ENCODE results near the gene FAM83C.
"Not testable (repeated sequence)": the region's sequence is repeated elsewhere in the genome, so short reads cannot be mapped to it uniquely, and the experiment has no call there.

Gene FAM83C

GRCh38 chr20:35269055-35269781 lies 23.0 kb downstream of the FAM83C start:
- no peak for DNase-seq (ENCODE audit: extremely low read depth in 1 of 2, low read depth in 1 of 2)

- no peak for DNase-seq (ENCODE audit: extremely low read depth in 1 of 2, low read depth in 1 of 2)
Observed at GRCh38 chr20:35267092-35267491, 25.1 kb downstream of the FAM83C start.

GRCh38 chr20:35264755-35265154 lies 27.5 kb downstream of the FAM83C start:
- no peak for DNase-seq (ENCODE audit: extremely low read depth in 1 of 2, low read depth in 1 of 2)

- no peak for DNase-seq (ENCODE audit: extremely low read depth in 1 of 2, low read depth in 1 of 2)
Observed at GRCh38 chr20:35263532-35264341, 28.5 kb downstream of the FAM83C start.

GRCh38 chr20:35262731-35263531 lies 29.3 kb downstream of the FAM83C start:
- not testable (repeated sequence) for DNase-seq (ENCODE audit: extremely low read depth in 1 of 2, low read depth in 1 of 2)

- not testable (repeated sequence) for DNase-seq (ENCODE audit: extremely low read depth in 1 of 2, low read depth in 1 of 2)
Observed at GRCh38 chr20:35262321-35262720, 29.9 kb downstream of the FAM83C start.

- DNase-seq (ENCODE audit: extremely low read depth in 1 of 2, low read depth in 1 of 2): no peak
Observed at GRCh38 chr20:35260426-35260825, 31.8 kb downstream of the FAM83C start.

GRCh38 chr20:35257175-35257909 lies 34.9 kb downstream of the FAM83C start:
- no peak for DNase-seq (ENCODE audit: extremely low read depth in 1 of 2, low read depth in 1 of 2)

GRCh38 chr20:35254448-35254999 lies 37.7 kb downstream of the FAM83C start:
- DNase-seq (ENCODE audit: extremely low read depth in 1 of 2, low read depth in 1 of 2): no peak

- DNase-seq (ENCODE audit: extremely low read depth in 1 of 2, low read depth in 1 of 2): no peak
Observed at GRCh38 chr20:35253010-35253409, 39.2 kb downstream of the FAM83C start.

- DNase-seq (ENCODE audit: extremely low read depth in 1 of 2, low read depth in 1 of 2): not testable (repeated sequence)
Observed at GRCh38 chr20:35252598-35252997, 39.6 kb downstream of the FAM83C start.

GRCh38 chr20:35252037-35252461 lies 40.2 kb downstream of the FAM83C start:
- DNase-seq (ENCODE audit: extremely low read depth in 1 of 2, low read depth in 1 of 2): no peak

- DNase-seq (ENCODE audit: extremely low read depth in 1 of 2, low read depth in 1 of 2): no peak
Observed at GRCh38 chr20:35251613-35251940, 40.6 kb downstream of the FAM83C start.

GRCh38 chr20:35248641-35249475 lies 43.4 kb downstream of the FAM83C start:
- no peak for DNase-seq (ENCODE audit: extremely low read depth in 1 of 2, low read depth in 1 of 2)

GRCh38 chr20:35246723-35247122 lies 45.5 kb downstream of the FAM83C start:
- DNase-seq (ENCODE audit: extremely low read depth in 1 of 2, low read depth in 1 of 2): no peak

GRCh38 chr20:35243986-35244385 lies 48.2 kb downstream of the FAM83C start:
- no peak for DNase-seq (ENCODE audit: extremely low read depth in 1 of 2, low read depth in 1 of 2)

GRCh38 chr20:35243317-35243716 lies 48.9 kb downstream of the FAM83C start:
- DNase-seq (ENCODE audit: extremely low read depth in 1 of 2, low read depth in 1 of 2): no peak

- DNase-seq (ENCODE audit: extremely low read depth in 1 of 2, low read depth in 1 of 2): no peak
Observed at GRCh38 chr20:35240811-35241293, 51.4 kb downstream of the FAM83C start.

GRCh38 chr20:35240083-35240810 lies 52.0 kb downstream of the FAM83C start:
- no peak for DNase-seq (ENCODE audit: extremely low read depth in 1 of 2, low read depth in 1 of 2)

Data from stimulated activated CD8-positive, alpha-beta memory T cell treated with anti-CD3 and anti-CD28 coated beads, Interleukin-7, amount 100 ng/mL, for 48 hours (primary cell).